Stimulated activated CD8-positive, alpha-beta memory T cell treated with anti-CD3 and anti-CD28 coated beads, Interleukin-7, amount 100 ng/mL, for 1 hour (primary cell): Measurements from ENCODE around the gene TSTD1.
"Not testable (repeated sequence)": the region's sequence is repeated elsewhere in the genome, so short reads cannot be mapped to it uniquely, and the experiment has no call there.

Source experiments
- DNase-seq, 2 donors: peaks; one replicate each; pipeline ENCODE4 v3.0.0-alpha.2; 2020; ENCODE audit warnings: low read depth in 2 of 2

The TSTD1 gene

GRCh38 chr1:161037661-161038522 is 872 bp downstream of the TSTD1 start:
- DNase-seq, result no peak

DNA sequence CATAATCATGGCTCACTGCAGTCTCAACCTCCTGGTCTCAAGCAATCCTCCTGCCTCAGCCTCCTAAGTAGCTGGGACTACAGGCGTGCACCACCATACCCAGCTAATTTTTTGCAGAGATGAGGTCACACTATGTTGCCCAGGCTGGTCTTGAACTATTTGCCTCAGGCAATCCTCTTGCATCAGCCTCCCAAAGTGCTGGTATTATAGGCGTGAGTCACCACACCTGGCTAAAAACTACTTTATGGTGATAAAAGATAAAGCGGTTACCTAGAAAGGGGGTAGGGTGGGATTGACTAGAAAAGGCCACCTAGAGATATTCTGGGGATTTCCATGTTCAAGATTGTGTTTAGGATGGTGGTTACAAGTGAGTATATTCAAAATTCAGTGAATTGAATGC is 5.0 kb downstream of the TSTD1 start:
- no peak for DNase-seq

GRCh38 chr1:161032409-161032808 is 6.4 kb downstream of the TSTD1 start:
- no peak for DNase-seq

- no peak for DNase-seq
Measured at GRCh38 chr1:161031874-161032273, 6.9 kb downstream of the TSTD1 start.

DNA sequence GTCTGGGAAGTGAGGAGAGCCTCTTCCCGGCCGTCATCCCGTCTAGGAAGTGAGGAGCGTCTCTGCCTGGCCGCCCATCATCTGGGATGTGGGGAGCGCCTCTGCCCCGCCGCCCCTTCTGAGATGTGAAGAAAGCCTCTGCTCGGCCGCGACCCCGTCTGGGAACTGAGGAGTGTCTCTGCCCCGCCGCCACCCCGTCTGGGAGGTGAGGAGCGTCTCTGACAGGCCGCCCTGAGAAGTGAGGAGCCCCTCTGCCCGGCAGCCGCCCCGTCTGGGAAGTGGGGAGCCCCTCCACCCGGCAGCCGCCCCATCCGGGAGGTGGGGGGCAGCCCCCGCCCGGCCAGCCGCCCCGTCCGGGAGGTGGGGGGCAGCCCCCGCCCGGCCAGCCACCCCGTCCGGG is 9.3 kb downstream of the TSTD1 start:
- DNase-seq, result not testable (repeated sequence)

GRCh38 chr1:161026954-161027353 is 11.8 kb downstream of the TSTD1 start:
- DNase-seq, result not testable (repeated sequence)

- not testable (repeated sequence) for DNase-seq
Measured at GRCh38 chr1:161022432-161022831, 16.3 kb downstream of the TSTD1 start.

- no peak for DNase-seq
Measured at GRCh38 chr1:161021970-161022353, 16.8 kb downstream of the TSTD1 start.

DNA sequence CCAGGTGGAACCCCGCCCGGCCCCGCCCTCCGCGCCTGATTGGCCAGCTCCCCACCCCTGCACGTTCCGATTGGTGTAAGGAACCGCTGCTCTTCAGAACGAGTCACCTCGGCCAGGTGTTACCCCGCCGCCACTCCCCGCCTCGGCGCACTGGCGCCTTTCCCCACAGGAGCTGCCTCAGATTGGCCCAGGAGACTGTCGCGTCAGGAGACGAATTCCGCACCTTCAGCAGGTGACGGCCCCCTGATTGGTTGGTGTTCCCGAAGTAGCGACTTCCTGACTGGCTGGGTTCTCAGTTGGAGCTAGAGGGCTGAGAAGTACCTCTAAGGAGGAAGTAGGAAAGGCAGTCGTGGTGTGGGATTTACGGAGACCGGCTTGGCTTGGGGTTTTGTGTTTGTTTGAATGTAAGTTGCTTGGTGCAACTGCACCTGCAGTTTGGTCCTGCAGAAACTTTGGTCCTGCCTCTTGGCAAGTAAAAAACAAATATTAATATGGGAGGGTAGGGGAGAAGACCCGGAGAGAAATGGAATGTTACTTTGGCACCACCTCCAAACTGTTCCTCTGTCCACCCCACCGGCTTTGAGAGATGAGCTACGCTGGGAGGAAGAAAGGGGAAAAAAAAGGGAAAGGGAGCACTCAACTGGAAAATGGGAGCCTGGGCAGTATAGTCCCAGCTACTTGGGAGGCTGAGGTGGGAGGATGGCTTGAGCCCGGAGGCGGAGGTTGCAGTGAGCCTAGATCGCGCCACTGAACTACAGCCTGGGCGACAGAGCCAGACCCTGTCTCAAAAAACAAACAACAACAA is 17.4 kb downstream of the TSTD1 start:
- peak; percentile 71 to 72 for DNase-seq

DNA sequence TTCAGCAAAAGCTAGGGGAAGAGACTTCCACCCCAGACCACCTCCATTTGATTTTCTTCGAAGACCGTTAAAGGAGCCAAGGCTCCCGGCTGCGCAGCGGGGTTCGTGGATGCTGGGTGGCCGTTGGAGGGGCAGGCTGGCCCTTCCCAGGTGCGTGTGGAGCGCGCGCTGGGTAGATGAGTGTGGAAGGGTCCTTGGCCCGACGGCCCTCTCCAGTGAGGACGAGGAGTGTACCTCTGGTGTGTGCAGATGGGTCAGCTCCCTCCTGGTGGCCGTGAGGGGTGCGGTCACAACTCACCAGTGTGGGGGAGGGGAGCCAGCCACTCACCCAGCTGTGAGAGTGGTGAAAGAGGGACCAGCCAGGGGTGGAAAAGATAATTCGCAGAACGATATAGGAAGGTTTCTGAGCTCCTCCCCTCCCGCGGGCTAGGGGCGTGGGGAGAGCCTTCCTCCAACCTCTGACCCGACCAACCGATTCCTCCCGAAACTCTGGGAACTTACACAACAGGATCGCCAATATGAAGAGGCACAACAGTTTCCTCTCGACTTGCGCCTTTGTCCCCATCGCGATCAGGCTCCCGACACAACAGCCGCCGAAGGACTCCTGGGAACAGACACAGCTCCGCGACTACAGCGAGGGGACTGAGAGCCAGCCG is 18.1 kb downstream of the TSTD1 start, which contains the start of gene F11R:
Gene F11R, minus strand, starts transcription at position 644 of the 656 bp plus-strand sequence. Its CDS starts 79 bp downstream, at position 565.
- no peak for DNase-seq

DNA sequence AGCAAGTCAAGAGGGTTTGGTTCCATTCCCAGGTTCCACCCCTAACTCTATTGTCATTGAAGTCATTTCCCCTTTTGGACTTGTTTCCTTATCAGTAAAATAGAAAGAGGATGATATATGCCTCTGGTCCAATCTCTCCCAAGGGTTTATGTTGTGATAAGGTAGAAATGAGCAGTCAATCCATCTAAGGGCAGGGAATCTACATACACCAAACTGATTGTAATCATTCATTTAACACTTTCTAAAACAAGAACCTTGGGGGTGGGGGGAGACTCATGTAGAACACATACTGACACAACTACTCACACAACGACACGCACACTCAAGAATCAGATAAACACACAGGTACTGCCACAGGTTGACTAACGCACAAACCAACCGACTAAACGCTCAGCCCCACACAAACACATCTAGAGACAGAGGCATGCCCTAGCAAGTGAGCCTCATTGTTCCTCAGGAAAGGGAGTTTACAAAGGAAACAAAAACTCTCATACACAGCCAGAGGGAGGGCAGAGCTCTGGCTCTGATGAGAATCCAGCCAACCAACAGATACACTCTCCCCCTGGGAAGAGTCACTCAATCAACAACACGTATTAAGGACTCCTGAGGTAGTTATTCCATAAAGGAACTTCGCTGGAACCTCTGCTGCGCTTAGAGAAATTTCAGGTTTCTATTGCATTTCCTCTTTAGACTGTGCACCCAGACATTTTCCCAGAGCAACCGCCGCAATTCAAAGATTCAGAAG is 18.8 kb downstream of the TSTD1 start:
- no peak for DNase-seq

DNA sequence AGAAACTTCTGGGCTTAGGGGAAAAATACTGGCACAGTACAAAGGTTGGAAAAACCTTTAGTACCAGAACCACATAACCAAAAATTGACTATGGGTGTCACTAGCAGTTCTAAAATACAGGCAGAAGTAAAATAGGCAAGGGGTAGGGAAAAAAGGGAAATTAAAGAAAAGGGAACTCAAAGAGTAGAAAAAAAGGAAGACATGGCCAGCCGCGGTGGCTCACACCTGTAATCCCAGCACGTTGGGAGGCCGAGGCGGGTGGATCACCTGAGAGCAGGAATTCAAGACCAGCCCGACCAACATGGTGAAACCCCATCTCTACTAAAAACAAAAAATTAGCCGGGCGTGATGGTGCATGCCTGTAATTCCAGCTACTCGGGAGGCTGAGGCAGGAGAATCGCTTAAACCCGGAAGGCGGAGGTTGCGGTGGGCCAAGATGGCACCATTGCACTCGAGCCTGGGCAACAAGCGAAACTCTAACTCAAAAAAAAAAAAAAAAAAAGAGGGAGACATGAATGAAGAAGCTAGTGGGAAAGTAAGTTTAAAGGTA is 19.6 kb downstream of the TSTD1 start:
- DNase-seq, result not testable (repeated sequence)

- no peak for DNase-seq
Measured at GRCh38 chr1:161018631-161018930, 20.2 kb downstream of the TSTD1 start.

- DNase-seq, result no peak
Measured at GRCh38 chr1:161017756-161018630, 20.8 kb downstream of the TSTD1 start.

GRCh38 chr1:161017181-161017580 is 21.6 kb downstream of the TSTD1 start:
- DNase-seq, result not testable (repeated sequence)

- DNase-seq, result not testable (repeated sequence)
Measured at GRCh38 chr1:161016683-161017082, 22.1 kb downstream of the TSTD1 start.

DNA sequence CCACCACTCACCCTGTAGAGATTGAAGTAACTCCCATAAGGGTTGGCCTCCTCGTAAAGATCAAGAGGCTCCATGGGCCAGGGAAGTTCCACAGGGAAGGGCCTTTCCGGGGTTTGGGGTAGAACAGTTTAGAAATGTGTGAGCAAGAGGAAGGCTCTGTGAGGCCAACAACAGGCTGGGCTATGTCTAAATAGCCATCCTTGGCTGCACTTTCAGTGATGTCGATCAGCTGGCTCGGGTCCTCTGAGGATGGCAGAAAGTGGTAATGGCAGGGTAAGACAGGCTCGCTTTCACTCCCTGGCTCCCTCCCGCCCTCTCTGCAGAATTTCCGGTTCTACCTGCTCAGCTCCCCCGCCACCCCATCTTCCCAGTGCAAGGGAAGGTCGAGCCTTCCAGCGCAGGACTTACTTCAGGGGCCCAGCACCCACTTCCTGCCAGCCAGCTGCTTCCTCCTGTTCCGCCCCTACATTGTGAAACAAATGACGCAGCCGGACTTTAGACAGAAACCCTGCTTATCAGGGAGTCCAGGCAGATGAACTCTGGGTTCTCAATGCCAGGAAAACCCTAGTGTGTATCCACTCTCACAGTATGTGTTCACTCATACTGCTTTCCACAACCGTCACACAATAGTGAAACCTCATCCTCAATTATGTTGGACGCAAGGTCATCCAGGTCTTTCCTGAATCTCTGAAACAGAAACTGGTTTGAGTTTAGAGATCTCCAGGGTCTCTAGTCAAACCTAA is 25.1 kb downstream of the TSTD1 start:
- DNase-seq, result peak; percentile 35 to 41

DNA sequence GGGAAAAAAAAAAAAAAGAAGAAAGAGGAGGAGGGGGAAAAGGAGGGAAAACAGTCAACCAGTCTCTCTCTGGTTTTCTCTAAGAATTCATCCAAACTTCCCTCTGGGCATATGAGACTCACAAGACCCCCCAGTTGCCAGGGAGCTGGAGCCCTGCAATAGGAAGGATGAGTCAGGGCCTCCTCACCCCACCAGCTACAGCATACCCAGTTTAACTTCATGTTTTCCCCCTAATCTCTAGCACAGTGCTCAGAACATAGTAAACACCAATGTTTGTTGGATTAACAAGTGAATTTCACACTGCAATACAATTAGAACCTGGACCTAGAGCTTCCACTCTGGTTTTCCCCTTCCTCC is 25.7 kb downstream of the TSTD1 start:
- DNase-seq, result no peak

GRCh38 chr1:161012420-161012819 is 26.3 kb downstream of the TSTD1 start:
- no peak for DNase-seq
